Limb (tissue), 2 donors: ENCODE data around the gene SERPINA12.
"Not testable (repeated sequence)": the region's sequence is repeated elsewhere in the genome, so short reads cannot be mapped to it uniquely, and the experiment has no call there.

ENCODE experiments used
- DNase-seq, 2 donors: peaks; one replicate each; pipeline ENCODE4 v3.0.0-alpha.2; 2016; ENCODE audit errors: extremely low spot score in 2 of 2

The SERPINA12 gene

GRCh38 chr14:94494085-94494484 lies 15.2 kb downstream of the SERPINA12 start:
- DNase-seq = no peak

GRCh38 chr14:94491511-94491910 lies 17.8 kb downstream of the SERPINA12 start:
- no peak for DNase-seq

- DNase-seq = no peak
These were observed 19.9 kb downstream of the SERPINA12 start for GRCh38 chr14:94489336-94489735.

- no peak for DNase-seq
These were observed 22.4 kb downstream of the SERPINA12 start for GRCh38 chr14:94486883-94487282.

GRCh38 chr14:94485944-94486841 lies 23.1 kb downstream of the SERPINA12 start:
- DNase-seq = peak; percentile 62 to 83

GRCh38 chr14:94484481-94484880 lies 24.8 kb downstream of the SERPINA12 start:
- no peak for DNase-seq

GRCh38 chr14:94483729-94484275 lies 25.5 kb downstream of the SERPINA12 start:
- no peak for DNase-seq

GRCh38 chr14:94483071-94483451 lies 26.2 kb downstream of the SERPINA12 start:
- DNase-seq = no peak

- not testable (repeated sequence) for DNase-seq
These were observed 26.9 kb downstream of the SERPINA12 start for GRCh38 chr14:94482132-94483070.

GRCh38 chr14:94481468-94482131 lies 27.7 kb downstream of the SERPINA12 start:
- no peak for DNase-seq

GRCh38 chr14:94480809-94481208 lies 28.5 kb downstream of the SERPINA12 start:
- no peak for DNase-seq

GRCh38 chr14:94478420-94478819 lies 30.8 kb downstream of the SERPINA12 start:
- no peak for DNase-seq

- no peak for DNase-seq
These were observed 33.2 kb downstream of the SERPINA12 start, which contains the start of gene SERPINA9 for GRCh38 chr14:94476023-94476422. TSS of gene SERPINA9 (minus strand) at chr14:94476197. CDS start at chr14:94469840, 6,357 bp downstream.

- DNase-seq = no peak
These were observed 34.7 kb downstream of the SERPINA12 start for GRCh38 chr14:94474581-94475031.

GRCh38 chr14:94473666-94474410 lies 35.4 kb downstream of the SERPINA12 start:
- DNase-seq = no peak

GRCh38 chr14:94472842-94473241 lies 36.4 kb downstream of the SERPINA12 start:
- no peak for DNase-seq

GRCh38 chr14:94471045-94471444 lies 38.2 kb downstream of the SERPINA12 start:
- DNase-seq = no peak

GRCh38 chr14:94470311-94470710 lies 39.0 kb downstream of the SERPINA12 start:
- DNase-seq = no peak

GRCh38 chr14:94469261-94469660 lies 40.0 kb downstream of the SERPINA12 start:
- no peak for DNase-seq
